ENCODE results near the gene PTBP2.

The PTBP2 gene

DNA sequence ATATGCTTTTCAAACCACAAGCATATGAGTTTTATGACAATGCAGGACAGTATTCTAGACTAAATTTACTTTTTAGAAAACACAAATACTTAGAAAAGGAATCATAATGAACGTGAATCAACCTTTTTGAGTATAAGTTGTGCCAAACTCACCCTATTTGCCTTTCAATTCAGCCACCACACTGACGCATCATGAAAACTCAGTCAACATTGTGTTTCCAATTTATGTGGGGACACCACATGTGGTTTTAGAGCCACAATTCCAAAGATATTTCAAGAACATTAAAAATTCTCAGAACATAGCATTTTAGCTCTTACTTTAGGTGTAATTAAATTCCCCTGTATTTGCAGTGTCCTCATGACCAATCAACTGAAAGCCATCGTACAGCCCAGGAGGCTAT is 118.8 kb downstream of the PTBP2 start:
- Histone ChIP-seq H3K27me3 (ENCODE audit: control insufficient read depth, insufficient read depth, low read length) (no peaks in the 10 kb centered on the region), H3K4me1 (ENCODE audit: control insufficient read depth, insufficient read depth, low read length) (0 out of 2 replicates have a peak, but pooled peaks cover 1% of the 10 kb centered on the region), H3K4me3 (ENCODE audit: low read length) (no peak overlapping the region), H3K36me3 (ENCODE audit: control insufficient read depth, insufficient read depth, low read length) (no peaks in the 10 kb centered on the region), H3K27ac (ENCODE audit: low read length) (no peak overlapping the region), H3K9me3 (ENCODE audit: control insufficient read depth, insufficient read depth, low read length) (no peaks in the 10 kb centered on the region)
- WGBS (ENCODE audit: insufficient coverage, insufficient read length): no CpG with 5 or more reads among the region's 3 CpGs
- no peak for DNase-seq (ENCODE audit: low read depth, low spot score)

DNA sequence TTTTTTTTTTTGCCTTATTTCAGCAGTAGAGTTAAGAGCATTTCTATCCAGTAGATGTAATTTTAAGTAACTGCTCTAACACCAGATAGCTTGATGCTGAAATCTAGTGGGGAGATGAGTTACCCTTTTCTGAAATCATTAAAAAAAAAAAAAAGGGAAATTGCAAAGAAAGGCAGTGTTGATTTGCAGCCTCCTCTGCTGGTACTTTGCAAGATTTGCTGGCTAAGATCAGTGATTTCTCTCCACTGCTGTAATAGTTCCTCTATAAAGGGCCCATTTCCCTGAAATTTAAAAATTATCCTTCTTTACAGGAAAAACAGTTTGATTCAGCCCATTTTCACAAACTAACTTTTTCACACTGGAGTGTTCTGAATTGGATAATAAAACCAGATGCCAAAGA is 120.6 kb downstream of the PTBP2 start:
- no peak overlapping the region for H3K4me3 ChIP-seq (ENCODE audit: low read length)
- 0 out of 2 replicates have a peak, but pooled peaks cover 1% of the 10 kb centered on the region for H3K4me1 ChIP-seq (ENCODE audit: control insufficient read depth, insufficient read depth, low read length)
- no peaks in the 10 kb centered on the region for H3K9me3 ChIP-seq (ENCODE audit: control insufficient read depth, insufficient read depth, low read length)
- no peaks in the 10 kb centered on the region for H3K27me3 ChIP-seq (ENCODE audit: control insufficient read depth, insufficient read depth, low read length)
- no peaks in the 10 kb centered on the region for H3K36me3 ChIP-seq (ENCODE audit: control insufficient read depth, insufficient read depth, low read length)
- H3K27ac ChIP-seq (ENCODE audit: low read length): no peak overlapping the region
- DNase-seq (ENCODE audit: low read depth, low spot score): no peak

DNA sequence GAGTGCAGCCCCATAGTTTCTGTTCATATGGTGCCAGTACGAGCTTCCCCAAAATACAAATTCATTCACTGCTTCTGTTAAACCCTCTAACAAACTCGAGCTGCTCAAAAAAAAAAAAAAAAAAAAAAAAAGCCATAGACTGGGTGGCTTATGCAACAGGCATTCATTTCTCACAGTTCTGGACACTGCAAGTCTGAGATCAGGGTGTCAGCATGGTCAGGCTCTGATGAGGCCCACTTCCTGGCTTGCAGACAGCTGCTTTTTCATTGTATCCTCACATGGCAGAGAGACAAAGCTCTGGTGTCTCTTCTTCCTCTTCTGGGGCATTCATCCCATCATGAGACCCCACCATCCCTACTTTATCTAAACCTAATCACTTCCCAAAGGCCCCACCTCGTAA is 121.6 kb downstream of the PTBP2 start:
- Histone ChIP-seq H3K9me3 (ENCODE audit: control insufficient read depth, insufficient read depth, low read length) (no peaks in the 10 kb centered on the region), H3K27ac (ENCODE audit: low read length) (no peak overlapping the region), H3K4me3 (ENCODE audit: low read length) (no peak overlapping the region), H3K4me1 (ENCODE audit: control insufficient read depth, insufficient read depth, low read length) (no peaks in the 10 kb centered on the region), H3K36me3 (ENCODE audit: control insufficient read depth, insufficient read depth, low read length) (no peaks in the 10 kb centered on the region), H3K27me3 (ENCODE audit: control insufficient read depth, insufficient read depth, low read length) (no peaks in the 10 kb centered on the region)
- no CpG with 5 or more reads among the region's 3 CpGs for WGBS (ENCODE audit: insufficient coverage, insufficient read length)
- no peak for DNase-seq (ENCODE audit: low read depth, low spot score)

DNA sequence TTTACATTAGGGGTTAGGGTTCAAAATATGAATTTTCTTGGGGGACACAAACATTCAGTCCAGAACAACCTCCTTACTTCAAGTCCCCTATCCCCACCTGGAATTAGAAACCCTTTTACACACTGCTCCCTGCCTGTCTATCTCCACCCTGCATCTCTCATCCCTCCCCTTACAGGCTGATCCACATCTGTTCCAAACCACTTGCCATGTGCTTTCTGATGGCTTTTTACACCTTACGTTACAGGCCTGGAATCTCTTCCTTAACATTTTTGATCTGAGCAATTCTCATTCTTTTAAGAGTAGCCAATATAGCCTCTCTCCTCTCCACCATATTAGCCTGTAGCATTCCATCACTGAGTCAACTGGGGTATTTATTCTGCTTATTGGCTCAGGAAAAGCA is 122.0 kb downstream of the PTBP2 start:
- Histone ChIP-seq H3K4me3 (ENCODE audit: low read length) (no peak overlapping the region), H3K27ac (ENCODE audit: low read length) (no peak overlapping the region), H3K36me3 (ENCODE audit: control insufficient read depth, insufficient read depth, low read length) (no peaks in the 10 kb centered on the region), H3K27me3 (ENCODE audit: control insufficient read depth, insufficient read depth, low read length) (no peaks in the 10 kb centered on the region), H3K4me1 (ENCODE audit: control insufficient read depth, insufficient read depth, low read length) (no peaks in the 10 kb centered on the region), H3K9me3 (ENCODE audit: control insufficient read depth, insufficient read depth, low read length) (no peaks in the 10 kb centered on the region)
- no CpG with 5 or more reads among the region's 1 CpG for WGBS (ENCODE audit: insufficient coverage, insufficient read length)
- DNase-seq (ENCODE audit: low read depth, low spot score): no peak

DNA sequence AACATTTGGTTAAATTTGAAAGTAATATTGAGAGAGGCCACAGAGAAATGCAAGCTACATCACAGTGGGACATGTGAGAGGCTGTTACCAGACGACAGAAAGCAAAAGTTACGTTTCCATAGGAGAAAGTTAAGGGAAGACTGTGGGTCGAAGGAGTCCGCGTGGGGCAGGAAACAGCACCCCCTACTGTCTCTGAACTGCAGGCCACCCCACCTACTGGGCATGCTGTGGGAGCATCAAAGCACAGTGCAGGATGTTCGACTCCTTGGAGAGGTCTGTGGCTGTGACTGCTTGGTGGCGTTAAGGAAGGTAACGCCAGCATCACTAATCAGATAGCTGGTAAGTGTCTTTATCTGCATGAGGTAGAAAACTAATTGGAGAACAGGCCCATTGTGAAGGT is 123.9 kb downstream of the PTBP2 start:
- no peaks in the 10 kb centered on the region for H3K36me3 ChIP-seq (ENCODE audit: control insufficient read depth, insufficient read depth, low read length)
- peak; percentile 37 for DNase-seq (ENCODE audit: low read depth, low spot score)
- H3K27me3 ChIP-seq (ENCODE audit: control insufficient read depth, insufficient read depth, low read length): no peaks in the 10 kb centered on the region
- H3K27ac ChIP-seq (ENCODE audit: low read length): no peak overlapping the region
- no CpG with 5 or more reads among the region's 8 CpGs for WGBS (ENCODE audit: insufficient coverage, insufficient read length)
- H3K9me3 ChIP-seq (ENCODE audit: control insufficient read depth, insufficient read depth, low read length): no peaks in the 10 kb centered on the region
- H3K4me3 ChIP-seq (ENCODE audit: low read length): no peak overlapping the region
- H3K4me1 ChIP-seq (ENCODE audit: control insufficient read depth, insufficient read depth, low read length): no peaks in the 10 kb centered on the region

DNA sequence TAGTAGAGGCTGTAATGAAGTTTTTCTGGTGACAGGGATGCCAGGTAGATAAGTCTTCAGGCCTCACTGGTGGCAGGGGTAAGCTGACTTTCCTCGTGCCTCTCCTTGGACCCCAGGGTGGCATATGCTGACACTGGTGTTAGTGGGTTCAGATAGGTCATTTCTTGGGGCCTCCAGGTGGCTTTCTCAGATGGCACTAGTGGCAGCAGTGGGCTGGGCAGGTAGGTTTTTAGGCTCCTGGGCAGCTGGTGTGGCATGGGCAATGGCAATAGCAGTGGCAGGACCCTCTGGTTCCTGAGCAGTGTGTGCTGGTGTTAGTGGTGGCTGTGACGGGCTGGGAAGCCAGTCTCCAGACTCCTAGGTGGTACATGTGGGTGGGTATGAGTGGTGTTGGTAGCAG is 140.3 kb downstream of the PTBP2 start:
- no peak for DNase-seq (ENCODE audit: low read depth, low spot score)
- no peak overlapping the region for H3K4me3 ChIP-seq (ENCODE audit: low read length)
- H3K9me3 ChIP-seq (ENCODE audit: control insufficient read depth, insufficient read depth, low read length): no peaks in the 10 kb centered on the region
- H3K4me1 ChIP-seq (ENCODE audit: control insufficient read depth, insufficient read depth, low read length): no peaks in the 10 kb centered on the region
- H3K27me3 ChIP-seq (ENCODE audit: control insufficient read depth, insufficient read depth, low read length): no peaks in the 10 kb centered on the region
- H3K27ac ChIP-seq (ENCODE audit: low read length): no peak overlapping the region
- H3K36me3 ChIP-seq (ENCODE audit: control insufficient read depth, insufficient read depth, low read length): no peaks in the 10 kb centered on the region
- no CpG with 5 or more reads among the region's 2 CpGs for WGBS (ENCODE audit: insufficient coverage, insufficient read length)

DNA sequence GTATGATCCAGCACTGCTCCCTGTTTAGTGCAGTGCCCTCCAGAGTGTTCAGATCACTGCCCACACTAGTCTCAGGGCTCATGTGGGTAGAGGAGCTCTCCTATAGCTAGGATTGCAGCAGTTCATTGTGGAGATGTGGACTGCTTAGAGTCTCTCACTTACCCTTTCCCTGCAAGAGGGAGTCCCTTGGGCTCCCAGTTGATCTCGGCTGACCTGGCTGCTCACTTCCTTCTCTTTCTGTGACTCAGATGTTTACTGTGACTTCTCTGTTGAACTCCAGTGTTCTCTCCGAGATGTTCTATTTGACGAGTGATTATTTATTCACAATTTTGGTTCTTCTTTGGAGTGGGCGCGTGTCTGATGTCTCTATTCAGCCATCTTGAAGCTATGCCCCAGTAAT is 141.9 kb downstream of the PTBP2 start:
- no peak overlapping the region for H3K4me3 ChIP-seq (ENCODE audit: low read length)
- WGBS (ENCODE audit: insufficient coverage, insufficient read length): no CpG with 5 or more reads among the region's 5 CpGs

More for the DNA sequence above, 141.9 kb downstream of the PTBP2 start:
- no peak overlapping the region for H3K27ac ChIP-seq (ENCODE audit: low read length)
- H3K4me1 ChIP-seq (ENCODE audit: control insufficient read depth, insufficient read depth, low read length): no peaks in the 10 kb centered on the region
- H3K9me3 ChIP-seq (ENCODE audit: control insufficient read depth, insufficient read depth, low read length): no peaks in the 10 kb centered on the region
- H3K36me3 ChIP-seq (ENCODE audit: control insufficient read depth, insufficient read depth, low read length): no peaks in the 10 kb centered on the region
- DNase-seq (ENCODE audit: low read depth, low spot score): no peak
- H3K27me3 ChIP-seq (ENCODE audit: control insufficient read depth, insufficient read depth, low read length): no peaks in the 10 kb centered on the region
